Keratinocyte (primary cell): ENCODE measurements around the gene ACSM3. TPM values are rescaled to one million over a fixed set of nuclear protein-coding genes. Genes with fewer than 3 reads are reported as not detected.

Source experiments
- DNase-seq: peaks from one replicate; pipeline ENCODE4 v3.0.0-alpha.2; 2011; ENCODE audit warnings: low read depth, missing footprints, low spot score
- FAIRE-seq: peaks from 2 replicates; lab custom pipeline; 2011; peaks lifted over from hg19 to GRCh38; lab: Jason Lieb, UNC
- H2AFZ ChIP-seq: 2 replicates; pipeline ENCODE4 v1.6.0; 2012; ENCODE audit warnings: low read length, control low read depth, inconsistent platforms; ENCODE audit not compliant: control insufficient read depth
- H3K27ac ChIP-seq: 2 replicates; pipeline ENCODE4 v1.5.1; 2011; ENCODE audit warnings: low read length; ENCODE audit not compliant: control insufficient read depth, insufficient read depth
- H3K27me3 ChIP-seq: 3 replicates; pipeline ENCODE4 v1.6.0; 2011; ENCODE audit warnings: low read length; ENCODE audit not compliant: control insufficient read depth, insufficient read depth; ENCODE audit errors: extremely low read depth
- H3K36me3 ChIP-seq, 2 experiments: 2 replicates in 1 of 2; 3 replicates in 1 of 2; pipeline ENCODE4 v1.5.1; 2011; ENCODE audit warnings: low read length in 2 of 2, mild to moderate bottlenecking in 1 of 2; ENCODE audit not compliant: control insufficient read depth in 2 of 2, insufficient read depth in 2 of 2; ENCODE audit errors: extremely low read depth in 1 of 2
- H3K4me1 ChIP-seq: 3 replicates; pipeline ENCODE4 v1.5.1; 2011; ENCODE audit warnings: low read length; ENCODE audit not compliant: control insufficient read depth, insufficient read depth; ENCODE audit errors: extremely low read depth
- H3K4me2 ChIP-seq: 3 replicates; pipeline ENCODE4 v1.6.0; 2011; ENCODE audit warnings: low read depth, low read length; ENCODE audit not compliant: control insufficient read depth, insufficient read depth; ENCODE audit errors: extremely low read depth
- H3K4me3 ChIP-seq, 3 experiments: fragments of 200-600 bp in 1 of 3; sonication (generic) in 1 of 3; 2 replicates in 2 of 3; 3 replicates in 1 of 3; pipeline ENCODE4 v1.5.1; 2011 to 2016; ENCODE audit warnings: low read length in 3 of 3, mild to moderate bottlenecking in 3 of 3, control low read depth in 2 of 3, inconsistent platforms in 1 of 3, low read depth in 1 of 3, mixed read lengths in 1 of 3, mixed run types in 1 of 3, moderate library complexity in 1 of 3; ENCODE audit not compliant: control insufficient read depth in 2 of 3, insufficient read depth in 2 of 3; ENCODE audit errors: extremely low read depth in 1 of 3
- H3K79me2 ChIP-seq: 2 replicates; pipeline ENCODE4 v1.6.0; 2012; ENCODE audit warnings: low read length; ENCODE audit not compliant: control insufficient read depth, insufficient read depth
- H3K9ac ChIP-seq: 3 replicates; pipeline ENCODE4 v1.6.0; 2011; ENCODE audit warnings: low read length; ENCODE audit not compliant: control insufficient read depth, insufficient read depth; ENCODE audit errors: extremely low read depth
- H3K9me1 ChIP-seq: 3 replicates; pipeline ENCODE4 v1.6.0; 2011; ENCODE audit warnings: low read length; ENCODE audit not compliant: control insufficient read depth, insufficient read depth; ENCODE audit errors: extremely low read depth
- H3K9me3 ChIP-seq: 2 replicates; pipeline ENCODE4 v1.5.1; 2012; ENCODE audit warnings: low read depth, low read length; ENCODE audit not compliant: control insufficient read depth
- H4K20me1 ChIP-seq: 3 replicates; pipeline ENCODE4 v1.6.0; 2011; ENCODE audit warnings: low read length; ENCODE audit not compliant: control insufficient read depth, insufficient read depth; ENCODE audit errors: extremely low read depth
- EZH2 ChIP-seq: IDR thresholded peaks from one replicate; pipeline ENCODE4 v1.6.1; 2012; ENCODE audit warnings: inconsistent platforms, mild to moderate bottlenecking, low read length, moderate library complexity
- dilution Hi-C: fragments of 300-500 bp; cut with MboI; formaldehyde crosslinking; loops from one replicate; pipeline ENCODE4 v1.7.0; 2020; ENCODE audit warnings: low sequenced_read_pairs; ENCODE audit not compliant: extremely low pct_ligation_motif_present
- polyA plus RNA-seq, 5 experiments: library from polyadenylated mRNA; depleted of rRNA in 3 of 5; stranded (reverse) in 3 of 5; stranded (forward) in 1 of 5; unstranded in 1 of 5; fragments of >200 nt; gene quantifications; 1 replicate in 1 of 5; 2 replicates in 3 of 5; 3 replicates in 1 of 5; pipeline versions ENCODE4 v1.2.1 to v1.2.3, GENCODE V29; 2011 to 2012; ENCODE audit warnings: missing spikeins in 2 of 5, low read depth in 1 of 5, low replicate concordance in 1 of 5
- TF ChIP-seq, protein P1 (sequence below), 3 experiments: IDR thresholded peaks in 1 of 3; conservative IDR thresholded peaks in 1 of 3; optimal IDR thresholded peaks in 1 of 3; 2 replicates in 2 of 3; 3 replicates in 1 of 3; pipeline versions ENCODE3 to v1.5.1; 2011; ENCODE audit warnings: low read length in 3 of 3, mild to moderate bottlenecking in 3 of 3, moderate library complexity in 2 of 3, control low read depth in 1 of 3, inconsistent platforms in 1 of 3; ENCODE audit not compliant: insufficient read depth in 2 of 3; ENCODE audit errors: extremely low read depth in 1 of 3

The ACSM3 gene
- polyA plus RNA-seq, 1 donor (not counting 4 experiments of a cell fraction or from before 2014, with no cell fraction given): 0.38 TPM

DNA sequence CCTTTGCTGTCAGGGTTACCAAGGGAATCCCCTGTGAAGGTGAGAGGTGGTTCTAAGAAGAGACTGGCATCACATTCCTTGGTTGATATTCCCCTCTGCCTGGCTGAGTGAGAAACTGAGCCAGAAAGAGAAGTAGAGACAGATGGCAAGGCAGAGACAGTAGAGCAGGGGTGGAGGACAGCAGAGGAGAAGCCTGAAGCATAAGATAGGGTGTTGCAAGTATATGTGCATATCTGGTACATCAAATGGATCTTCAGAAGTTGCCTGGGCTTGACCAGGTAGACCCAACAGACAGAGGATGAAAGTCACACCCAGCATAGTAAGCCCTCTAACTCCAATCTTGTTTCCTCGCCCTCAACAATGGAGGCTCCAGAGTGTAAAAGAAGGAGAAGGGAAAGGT, 14.3 kb upstream of the ACSM3 start:
- no peak overlapping the region for H3K4me3 ChIP-seq
- dilution Hi-C loops: no loop called here

DNA sequence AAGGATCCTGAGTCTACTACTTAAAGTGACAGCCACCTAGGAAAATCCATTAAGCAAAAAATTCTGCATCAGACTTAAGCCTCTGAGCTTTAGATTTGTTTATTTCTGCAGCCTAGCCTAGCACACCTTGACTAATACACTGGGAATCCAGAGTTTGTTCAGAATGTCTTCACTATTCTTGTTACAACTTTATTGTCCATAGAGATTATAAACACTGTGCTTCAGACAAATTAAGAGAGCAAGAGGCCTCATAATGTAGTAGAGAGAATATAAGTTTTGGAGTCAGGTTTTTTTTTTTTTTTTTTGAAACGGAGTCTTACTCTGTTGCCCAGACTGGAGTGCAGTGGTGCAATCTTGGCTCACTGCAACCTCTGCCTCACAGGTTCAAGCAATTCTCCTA, 13.3 kb upstream of the ACSM3 start:
- no peak overlapping the region for H2AFZ ChIP-seq
- no peaks in the 10 kb centered on the region for H3K36me3 ChIP-seq
- no peak overlapping the region for H3K9ac ChIP-seq
- H3K9me1 ChIP-seq: no peaks in the 10 kb centered on the region
- no peak overlapping the region for H3K4me3 ChIP-seq
- FAIRE-seq: no peak
- no peak for DNase-seq
- dilution Hi-C loops: no loop called here
- no peak overlapping the region for H3K27ac ChIP-seq
- H4K20me1 ChIP-seq: no peaks in the 10 kb centered on the region
- H3K4me2 ChIP-seq: no peak overlapping the region
- no peak for TF ChIP-seq EZH2
- TF ChIP-seq, protein P1, sequence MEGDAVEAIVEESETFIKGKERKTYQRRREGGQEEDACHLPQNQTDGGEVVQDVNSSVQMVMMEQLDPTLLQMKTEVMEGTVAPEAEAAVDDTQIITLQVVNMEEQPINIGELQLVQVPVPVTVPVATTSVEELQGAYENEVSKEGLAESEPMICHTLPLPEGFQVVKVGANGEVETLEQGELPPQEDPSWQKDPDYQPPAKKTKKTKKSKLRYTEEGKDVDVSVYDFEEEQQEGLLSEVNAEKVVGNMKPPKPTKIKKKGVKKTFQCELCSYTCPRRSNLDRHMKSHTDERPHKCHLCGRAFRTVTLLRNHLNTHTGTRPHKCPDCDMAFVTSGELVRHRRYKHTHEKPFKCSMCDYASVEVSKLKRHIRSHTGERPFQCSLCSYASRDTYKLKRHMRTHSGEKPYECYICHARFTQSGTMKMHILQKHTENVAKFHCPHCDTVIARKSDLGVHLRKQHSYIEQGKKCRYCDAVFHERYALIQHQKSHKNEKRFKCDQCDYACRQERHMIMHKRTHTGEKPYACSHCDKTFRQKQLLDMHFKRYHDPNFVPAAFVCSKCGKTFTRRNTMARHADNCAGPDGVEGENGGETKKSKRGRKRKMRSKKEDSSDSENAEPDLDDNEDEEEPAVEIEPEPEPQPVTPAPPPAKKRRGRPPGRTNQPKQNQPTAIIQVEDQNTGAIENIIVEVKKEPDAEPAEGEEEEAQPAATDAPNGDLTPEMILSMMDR (optimal IDR thresholded peaks at IDR 0.05 in 1 of 3, IDR thresholded peaks at IDR 0.05 in 1 of 3, conservative IDR thresholded peaks at IDR 0.05 in 1 of 3; ENCODE audit: extremely low read depth in 1 of 3, insufficient read depth in 2 of 3, low read length in 3 of 3): no peak
- H3K9me3 ChIP-seq: no peaks in the 10 kb centered on the region
- H3K4me1 ChIP-seq: no peaks in the 10 kb centered on the region
- H3K79me2 ChIP-seq: no peaks in the 10 kb centered on the region
- H3K27me3 ChIP-seq: peaks cover 5% of the 10 kb centered on the region

More for the DNA sequence above, 14.3 kb upstream of the ACSM3 start:
- peaks cover under 1% of the 10 kb centered on the region for H3K27me3 ChIP-seq
- H3K36me3 ChIP-seq: no peaks in the 10 kb centered on the region
- FAIRE-seq (no peak), DNase-seq (no peak)
- H3K79me2 ChIP-seq: no peaks in the 10 kb centered on the region
- H2AFZ ChIP-seq: no peak overlapping the region
- H3K9ac ChIP-seq: no peak overlapping the region
- no peaks in the 10 kb centered on the region for H4K20me1 ChIP-seq
- no peaks in the 10 kb centered on the region for H3K9me3 ChIP-seq
- TF ChIP-seq EZH2: no peak
- TF ChIP-seq, protein P1 (optimal IDR thresholded peaks at IDR 0.05 in 1 of 3, IDR thresholded peaks at IDR 0.05 in 1 of 3, conservative IDR thresholded peaks at IDR 0.05 in 1 of 3; ENCODE audit: extremely low read depth in 1 of 3, insufficient read depth in 2 of 3, low read length in 3 of 3): no peak
- H3K27ac ChIP-seq: no peak overlapping the region
- no peak overlapping the region for H3K4me2 ChIP-seq
- no peaks in the 10 kb centered on the region for H3K4me1 ChIP-seq
- no peaks in the 10 kb centered on the region for H3K9me1 ChIP-seq
